Measurements from ENCODE around the gene SCN11A. TPM values are rescaled to one million over a fixed set of nuclear protein-coding genes. Genes with fewer than 3 reads are reported as not detected.

Gene SCN11A
- total and polyA plus RNA-seq, 5 donors: 0.03 to 0.06 (median 0.03) TPM; not detected in 2

Other genes with a start within 250 kb of the SCN11A start
- under 1 TPM in 3 of 4 donors, not detected in 1; 0.11 to 0.31 (median 0.18) TPM for gene SCN10A, start 235.7 kb downstream of the SCN11A start, total RNA-seq
- 0.07 TPM for gene SCN10A, start 235.7 kb downstream of the SCN11A start, polyA plus RNA-seq
- 10 to 100 TPM; 16.5 to 30.5 (median 27.5) TPM for gene WDR48, start 72 bp upstream of the SCN11A start, total RNA-seq
- gene WDR48, start 72 bp upstream of the SCN11A start, polyA plus RNA-seq: 10.3 TPM
- gene GORASP1, start 55.7 kb upstream of the SCN11A start, total RNA-seq: 10 to 100 TPM; 43.7 to 53.4 (median 47.4) TPM
- gene GORASP1, start 55.7 kb upstream of the SCN11A start, polyA plus RNA-seq: 26.3 TPM
- 1 to 10 TPM; 1.9 to 3.4 (median 2.5) TPM for gene TTC21A, start 55.7 kb upstream of the SCN11A start, total RNA-seq
- 2.0 TPM for gene TTC21A, start 55.7 kb upstream of the SCN11A start, polyA plus RNA-seq
- gene CSRNP1, start 101.6 kb upstream of the SCN11A start, total RNA-seq: 10 to 100 TPM; 10.9 to 33.2 (median 15.7) TPM
- gene CSRNP1, start 101.6 kb upstream of the SCN11A start, polyA plus RNA-seq: 30.5 TPM
- 100 to 1,000 TPM; 152 to 278 (median 176) TPM for gene XIRP1, start 140.7 kb upstream of the SCN11A start, total RNA-seq
- gene XIRP1, start 140.7 kb upstream of the SCN11A start, polyA plus RNA-seq: 453 TPM
- 1 to 10 TPM in 1 of 4 donors, under 1 TPM in 3; 0.19 to 1.0 (median 0.85) TPM for gene CX3CR1, start 228.1 kb upstream of the SCN11A start, total RNA-seq
- gene CX3CR1, start 228.1 kb upstream of the SCN11A start, polyA plus RNA-seq: 0.20 TPM

Data from right cardiac atrium (tissue), 5 donors.